NOMO-1 treated with dmso at 0.1 percent for 144 hours (cell line): ENCODE measurements around the gene UBE2K.
"Not testable (repeated sequence)": the region's sequence is repeated elsewhere in the genome, so short reads cannot be mapped to it uniquely, and the experiment has no call there.

ENCODE experiments used
- DNase-seq: peaks from one replicate; lab custom pipeline; 2025; ENCODE audit not compliant: unreplicated experiment; lab: John Stamatoyannopoulos, UW

UBE2K gene

GRCh38 chr4:39792529-39792928 is 94.6 kb downstream of the UBE2K start:
- no peak for DNase-seq

GRCh38 chr4:39792976-39793375 is 95.0 kb downstream of the UBE2K start:
- DNase-seq, result not testable (repeated sequence)

GRCh38 chr4:39802005-39802404 is 104.1 kb downstream of the UBE2K start:
- no peak for DNase-seq

GRCh38 chr4:39808231-39808749 is 110.4 kb downstream of the UBE2K start:
- peak; percentile 14 for DNase-seq

GRCh38 chr4:39812500-39812899 is 114.6 kb downstream of the UBE2K start:
- DNase-seq, result no peak

- DNase-seq, result not testable (repeated sequence)
These were observed 115.1 kb downstream of the UBE2K start for GRCh38 chr4:39813033-39813432.

- not testable (repeated sequence) for DNase-seq
These were observed 115.8 kb downstream of the UBE2K start for GRCh38 chr4:39813761-39814160.

GRCh38 chr4:39814403-39815185 is 116.7 kb downstream of the UBE2K start:
- no peak for DNase-seq

GRCh38 chr4:39818646-39819045 is 120.7 kb downstream of the UBE2K start:
- DNase-seq, result no peak

- DNase-seq, result no peak
These were observed 122.2 kb downstream of the UBE2K start for GRCh38 chr4:39820186-39820585.

GRCh38 chr4:39821951-39822350 is 124.0 kb downstream of the UBE2K start:
- DNase-seq, result no peak

GRCh38 chr4:39822662-39823061 is 124.7 kb downstream of the UBE2K start:
- no peak for DNase-seq

GRCh38 chr4:39823191-39823590 is 125.3 kb downstream of the UBE2K start:
- no peak for DNase-seq

- DNase-seq, result peak; percentile 84
These were observed 127.2 kb downstream of the UBE2K start for GRCh38 chr4:39825090-39825489.

- DNase-seq, result no peak
These were observed 127.8 kb downstream of the UBE2K start for GRCh38 chr4:39825741-39826231.
